Measurements from ENCODE around the gene MBNL1.

The MBNL1 gene

DNA sequence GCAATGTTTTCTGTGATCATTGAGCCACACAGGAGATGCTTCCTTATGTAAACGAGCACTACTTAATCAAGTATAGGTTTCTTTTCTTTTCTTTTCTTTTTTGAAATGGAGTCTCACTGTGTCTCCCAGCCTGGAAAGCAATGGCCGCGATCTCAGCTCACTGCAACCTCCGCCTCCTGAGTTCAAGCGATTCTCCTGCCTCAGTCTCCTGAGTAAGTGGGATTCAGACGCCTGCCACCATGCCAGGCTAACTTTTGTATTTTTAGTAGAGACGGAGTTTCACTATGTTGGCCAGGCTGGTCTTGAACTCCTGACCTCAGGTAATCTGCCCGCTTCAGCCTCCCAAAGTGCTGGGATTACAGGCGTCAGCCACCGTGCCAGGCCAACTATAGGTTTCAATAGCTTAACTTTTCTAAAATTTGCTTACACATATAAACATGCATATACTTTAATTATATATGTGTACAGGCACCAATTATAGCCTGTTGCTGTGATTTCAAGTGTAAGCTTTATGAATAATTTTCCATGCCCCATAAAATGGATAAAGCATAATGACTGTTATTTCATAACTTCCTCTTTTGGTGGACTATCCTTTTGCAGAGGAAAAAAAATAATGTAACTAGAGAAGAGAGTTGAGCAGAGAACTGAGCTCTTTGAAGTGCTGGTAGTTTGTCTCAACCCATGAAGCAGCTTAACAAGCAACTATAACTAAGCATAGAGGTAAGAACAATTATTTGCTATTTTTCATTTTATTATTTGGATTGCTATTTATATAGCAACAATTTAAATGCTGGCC, 24.8 kb upstream of the MBNL1 start:
- H3K36me3 ChIP-seq (replicated peaks; ENCODE audit: insufficient read depth, low read length): no peaks in the 10 kb centered on the region
- no peaks in the 10 kb centered on the region for H3K9me3 ChIP-seq (replicated peaks; ENCODE audit: insufficient read depth, low read length)
- peaks cover 18% of the 10 kb centered on the region for H3K27me3 ChIP-seq (replicated peaks; ENCODE audit: insufficient read depth, low read length)
- H3K79me2 ChIP-seq (ENCODE audit: low read length): no peaks in the 10 kb centered on the region
- H3K4me1 ChIP-seq (ENCODE audit: low read length): peaks cover 34% of the 10 kb centered on the region
- TF ChIP-seq CTCF (IDR thresholded peaks at IDR 0.05; ENCODE audit: low read length): no peak
- no peak for TF ChIP-seq EZH2 (optimal IDR thresholded peaks at IDR 0.05; ENCODE audit: low read depth, low read length)
- TF ChIP-seq EZH2phosphoT487 (IDR thresholded peaks at IDR 0.05; ENCODE audit: low read length): no peak
- peak overlapping the region; percentile 6; the same call in 1 of the 2 replicates for H3K27ac ChIP-seq (ENCODE audit: low read length)
- peaks cover 17% of the 10 kb centered on the region for H3F3A ChIP-seq (ENCODE audit: insufficient read depth, low read length)
- no peaks in the 10 kb centered on the region for H4K20me1 ChIP-seq (ENCODE audit: insufficient read depth, low read length)
- no peak overlapping the region for H2AFZ ChIP-seq (ENCODE audit: low read length)
- no peak overlapping the region for H3K9ac ChIP-seq (ENCODE audit: low read length)
- H3K9me2 ChIP-seq (replicated peaks; ENCODE audit: insufficient read depth, low read length): no peaks in the 10 kb centered on the region
- H3K4me2 ChIP-seq (ENCODE audit: low read depth, low read length): peak overlapping the region; percentile 50; the same call in 1 of the 2 replicates
- H3K4me3 ChIP-seq (ENCODE audit: low read length): no peak overlapping the region
- DNase-seq: no peak

GRCh38 chr3:152244517-152244888, 24.2 kb upstream of the MBNL1 start:
- no peak overlapping the region for H3K4me2 ChIP-seq (ENCODE audit: low read depth, low read length)
- H4K20me1 ChIP-seq (ENCODE audit: insufficient read depth, low read length): no peaks in the 10 kb centered on the region
- H2AFZ ChIP-seq (ENCODE audit: low read length): no peak overlapping the region
- H3K27ac ChIP-seq (ENCODE audit: low read length): no peak overlapping the region
- H3K27me3 ChIP-seq (replicated peaks; ENCODE audit: insufficient read depth, low read length): peaks cover 14% of the 10 kb centered on the region
- peaks cover 34% of the 10 kb centered on the region for H3K4me1 ChIP-seq (ENCODE audit: low read length)
- no peaks in the 10 kb centered on the region for H3K9me2 ChIP-seq (replicated peaks; ENCODE audit: insufficient read depth, low read length)
- H3K79me2 ChIP-seq (ENCODE audit: low read length): no peaks in the 10 kb centered on the region
- no peak overlapping the region for H3K4me3 ChIP-seq (ENCODE audit: low read length)
- DNase-seq: no peak
- no peak overlapping the region for H3K9ac ChIP-seq (ENCODE audit: low read length)
- peaks cover 17% of the 10 kb centered on the region for H3F3A ChIP-seq (ENCODE audit: insufficient read depth, low read length)
- H3K9me3 ChIP-seq (replicated peaks; ENCODE audit: insufficient read depth, low read length): no peaks in the 10 kb centered on the region
- H3K36me3 ChIP-seq (replicated peaks; ENCODE audit: insufficient read depth, low read length): no peaks in the 10 kb centered on the region
- no peak for TF ChIP-seq CTCF (IDR thresholded peaks at IDR 0.05; ENCODE audit: low read length)
- TF ChIP-seq EZH2phosphoT487 (IDR thresholded peaks at IDR 0.05; ENCODE audit: low read length): no peak
- no peak for TF ChIP-seq EZH2 (optimal IDR thresholded peaks at IDR 0.05; ENCODE audit: low read depth, low read length)

GRCh38 chr3:152245498-152246170, 23.1 kb upstream of the MBNL1 start:
- H2AFZ ChIP-seq (ENCODE audit: low read length): no peak overlapping the region
- H3K27ac ChIP-seq (ENCODE audit: low read length): no peak overlapping the region
- H3K79me2 ChIP-seq (ENCODE audit: low read length): no peaks in the 10 kb centered on the region
- H3K27me3 ChIP-seq (replicated peaks; ENCODE audit: insufficient read depth, low read length): peaks cover 3% of the 10 kb centered on the region
- H4K20me1 ChIP-seq (ENCODE audit: insufficient read depth, low read length): no peaks in the 10 kb centered on the region
- DNase-seq: no peak
- no peak overlapping the region for H3K9ac ChIP-seq (ENCODE audit: low read length)
- H3K36me3 ChIP-seq (replicated peaks; ENCODE audit: insufficient read depth, low read length): no peaks in the 10 kb centered on the region
- peaks cover 33% of the 10 kb centered on the region for H3K4me1 ChIP-seq (ENCODE audit: low read length)
- TF ChIP-seq EZH2 (optimal IDR thresholded peaks at IDR 0.05; ENCODE audit: low read depth, low read length) (no peak), CTCF (IDR thresholded peaks at IDR 0.05; ENCODE audit: low read length) (no peak)
- no peaks in the 10 kb centered on the region for H3K9me2 ChIP-seq (replicated peaks; ENCODE audit: insufficient read depth, low read length)
- H3F3A ChIP-seq (ENCODE audit: insufficient read depth, low read length): peaks cover 17% of the 10 kb centered on the region
- H3K4me3 ChIP-seq (ENCODE audit: low read length): no peak overlapping the region
- H3K4me2 ChIP-seq (ENCODE audit: low read depth, low read length): no peak overlapping the region
- H3K9me3 ChIP-seq (replicated peaks; ENCODE audit: insufficient read depth, low read length): no peaks in the 10 kb centered on the region
